ENCODE results near the gene PTPRA. TPM values are rescaled to one million over a fixed set of nuclear protein-coding genes. Genes with fewer than 3 reads are reported as not detected.

The PTPRA gene
- total and polyA plus RNA-seq, 2 experiments from 2014 or later: 45.1 to 51.8 TPM

DNA sequence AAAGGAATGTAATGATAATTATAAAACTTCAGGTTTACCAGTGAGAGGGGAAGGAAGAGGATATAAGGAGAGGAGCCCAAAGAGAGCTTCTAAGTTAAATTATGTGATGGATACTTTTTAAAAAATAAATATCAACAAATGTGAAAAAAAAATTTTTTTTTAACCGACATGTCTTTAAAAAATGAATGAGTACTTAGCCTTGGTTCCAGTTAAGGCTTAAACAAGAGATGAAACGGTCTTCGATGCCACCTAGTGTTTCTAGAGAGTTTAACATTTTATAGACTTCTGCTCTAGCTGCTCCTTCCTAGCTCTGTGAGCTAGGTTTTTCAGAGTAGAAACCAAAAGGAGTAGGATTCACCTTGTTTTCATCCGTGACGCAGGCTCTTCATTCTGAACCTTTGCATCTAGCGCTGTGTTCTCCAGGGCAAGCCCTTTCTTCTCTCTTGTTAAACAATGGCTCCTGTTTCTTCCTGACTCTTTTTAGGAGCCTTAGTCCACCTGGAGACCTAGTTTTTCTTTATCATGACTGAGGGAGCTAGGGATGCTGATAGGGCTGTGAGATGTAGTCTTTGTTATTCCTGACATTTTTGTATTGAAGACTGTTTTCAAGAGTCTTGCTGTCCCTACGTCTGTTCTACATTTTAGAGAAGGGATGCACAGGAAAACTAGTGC lies 127.7 kb downstream of the PTPRA start:
- Histone ChIP-seq H3K27me3 (no peaks in the 10 kb centered on the region), H3K4me1 (ENCODE audit: insufficient read depth) (no peaks in the 10 kb centered on the region), H3K36me3 (replicated peaks; ENCODE audit: insufficient read depth, low read depth) (no peaks in the 10 kb centered on the region), H4K20me1 (ENCODE audit: insufficient read depth, poor library complexity, severe bottlenecking) (no peaks in the 10 kb centered on the region), H3K4me3 (no peak overlapping the region), H3K9me3 (ENCODE audit: low read depth) (no peaks in the 10 kb centered on the region), H3K27ac (no peak overlapping the region), H3K4me2 (no peak overlapping the region), H3K79me2 (no peaks in the 10 kb centered on the region), H3K9me2 (replicated peaks; ENCODE audit: insufficient read depth) (no peaks in the 10 kb centered on the region), H2AFZ (no peak overlapping the region)
- TF ChIP-seq EZH2phosphoT487 (IDR thresholded peaks at IDR 0.05; ENCODE audit: low read depth, severe bottlenecking, unreplicated experiment) (no peak), EZH2 (IDR thresholded peaks at IDR 0.05; ENCODE audit: borderline replicate concordance) (no peak)
- TF ChIP-seq, protein P1, sequence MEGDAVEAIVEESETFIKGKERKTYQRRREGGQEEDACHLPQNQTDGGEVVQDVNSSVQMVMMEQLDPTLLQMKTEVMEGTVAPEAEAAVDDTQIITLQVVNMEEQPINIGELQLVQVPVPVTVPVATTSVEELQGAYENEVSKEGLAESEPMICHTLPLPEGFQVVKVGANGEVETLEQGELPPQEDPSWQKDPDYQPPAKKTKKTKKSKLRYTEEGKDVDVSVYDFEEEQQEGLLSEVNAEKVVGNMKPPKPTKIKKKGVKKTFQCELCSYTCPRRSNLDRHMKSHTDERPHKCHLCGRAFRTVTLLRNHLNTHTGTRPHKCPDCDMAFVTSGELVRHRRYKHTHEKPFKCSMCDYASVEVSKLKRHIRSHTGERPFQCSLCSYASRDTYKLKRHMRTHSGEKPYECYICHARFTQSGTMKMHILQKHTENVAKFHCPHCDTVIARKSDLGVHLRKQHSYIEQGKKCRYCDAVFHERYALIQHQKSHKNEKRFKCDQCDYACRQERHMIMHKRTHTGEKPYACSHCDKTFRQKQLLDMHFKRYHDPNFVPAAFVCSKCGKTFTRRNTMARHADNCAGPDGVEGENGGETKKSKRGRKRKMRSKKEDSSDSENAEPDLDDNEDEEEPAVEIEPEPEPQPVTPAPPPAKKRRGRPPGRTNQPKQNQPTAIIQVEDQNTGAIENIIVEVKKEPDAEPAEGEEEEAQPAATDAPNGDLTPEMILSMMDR (IDR thresholded peaks at IDR 0.05; ENCODE audit: poor library complexity): peak; percentile 71
- 38% methylated on average over 7 of the region's 7 CpGs for WGBS (ENCODE audit: low lambda C conversion rate, missing lambda C conversion rate)
- peak; percentile 72 for DNase-seq (ENCODE audit: low spot score)

DNA sequence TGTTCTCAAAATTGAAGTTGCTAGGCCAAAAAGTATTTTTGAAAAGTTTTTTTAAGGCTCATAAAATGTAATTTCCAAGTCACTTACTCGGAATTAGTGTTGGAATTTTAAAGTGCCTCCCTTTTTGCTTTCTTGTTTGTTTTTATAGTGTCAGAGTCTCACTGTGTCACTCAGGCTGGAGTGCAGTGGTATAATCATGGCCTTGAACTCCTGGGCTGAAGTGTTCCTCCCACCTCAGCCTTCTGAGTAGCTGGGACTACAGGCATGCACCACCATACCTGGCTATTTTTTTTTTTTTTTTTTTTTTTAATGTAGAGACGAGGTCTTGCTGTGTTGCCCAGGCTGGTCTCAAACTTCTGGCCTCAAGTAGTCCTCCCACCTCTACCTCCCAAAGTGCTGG lies 130.1 kb downstream of the PTPRA start:
- WGBS (ENCODE audit: low lambda C conversion rate, missing lambda C conversion rate): 78% methylated on average over 2 of the region's 2 CpGs
- H3K79me2 ChIP-seq: no peaks in the 10 kb centered on the region
- H3K27me3 ChIP-seq: no peaks in the 10 kb centered on the region
- H3K9me3 ChIP-seq (ENCODE audit: low read depth): no peaks in the 10 kb centered on the region
- H4K20me1 ChIP-seq (ENCODE audit: insufficient read depth, poor library complexity, severe bottlenecking): no peaks in the 10 kb centered on the region
- no peak overlapping the region for H3K27ac ChIP-seq
- no peaks in the 10 kb centered on the region for H3K36me3 ChIP-seq (replicated peaks; ENCODE audit: insufficient read depth, low read depth)
- no peaks in the 10 kb centered on the region for H3K9me2 ChIP-seq (replicated peaks; ENCODE audit: insufficient read depth)
- H3K4me1 ChIP-seq (ENCODE audit: insufficient read depth): no peaks in the 10 kb centered on the region
- H2AFZ ChIP-seq: no peak overlapping the region
- TF ChIP-seq EZH2 (IDR thresholded peaks at IDR 0.05; ENCODE audit: borderline replicate concordance) (no peak), EZH2phosphoT487 (IDR thresholded peaks at IDR 0.05; ENCODE audit: low read depth, severe bottlenecking, unreplicated experiment) (no peak)
- TF ChIP-seq, protein P1 (IDR thresholded peaks at IDR 0.05; ENCODE audit: poor library complexity): no peak
- DNase-seq (ENCODE audit: low spot score): no peak
- no peak overlapping the region for H3K4me2 ChIP-seq
- H3K4me3 ChIP-seq: no peak overlapping the region

- no peaks in the 10 kb centered on the region for H3K9me2 ChIP-seq (replicated peaks; ENCODE audit: insufficient read depth)
- peaks cover 10% of the 10 kb centered on the region for H3K4me1 ChIP-seq (ENCODE audit: insufficient read depth)
- H3K79me2 ChIP-seq: no peaks in the 10 kb centered on the region
- 70% methylated on average over 1 of the region's 1 CpG for WGBS (ENCODE audit: low lambda C conversion rate, missing lambda C conversion rate)
- TF ChIP-seq EZH2 (IDR thresholded peaks at IDR 0.05; ENCODE audit: borderline replicate concordance) (no peak), EZH2phosphoT487 (IDR thresholded peaks at IDR 0.05; ENCODE audit: low read depth, severe bottlenecking, unreplicated experiment) (no peak)
- TF ChIP-seq, protein P1 (IDR thresholded peaks at IDR 0.05; ENCODE audit: poor library complexity): no peak
- no peaks in the 10 kb centered on the region for H3K9me3 ChIP-seq (ENCODE audit: low read depth)
- no peak overlapping the region for H3K4me3 ChIP-seq
- peak overlapping the region; percentile 57 for H3K27ac ChIP-seq
- H3K4me2 ChIP-seq: no peak overlapping the region
- H2AFZ ChIP-seq: no peak overlapping the region
- no peak for DNase-seq (ENCODE audit: low spot score)
- no peaks in the 10 kb centered on the region for H3K27me3 ChIP-seq
- H3K36me3 ChIP-seq (replicated peaks; ENCODE audit: insufficient read depth, low read depth): no peaks in the 10 kb centered on the region
- no peaks in the 10 kb centered on the region for H4K20me1 ChIP-seq (ENCODE audit: insufficient read depth, poor library complexity, severe bottlenecking)
Observed at GRCh38 chr20:3010985-3011723, 137.9 kb downstream of the PTPRA start.

Measured in hepatocyte (in vitro differentiated cells).